Activated B cell treated with CpG ODN at 0.5 μM for 24 hours (primary cell): ENCODE data around the gene ANKRD13D. TPM values are rescaled to one million over a fixed set of nuclear protein-coding genes. Genes with fewer than 3 reads are reported as not detected.

Experiments used
- ATAC-seq: fragments of 200-7000 bp; cut with Tn5 transposase; one replicate; pipeline ENCODE4 v1.10.0; 2021; ENCODE audit warnings: low read depth, mild to moderate bottlenecking, moderate library complexity
- CTCF ChIA-PET: fragments of 350-600 bp; sonication (Branson Sonifier 250); formaldehyde crosslinking; loops from one replicate; lab custom pipeline; 2021; ENCODE audit warnings: antibody characterized with exemption; lab: Charles Lee
- POLR2A ChIA-PET: fragments of 350-600 bp; sonication (Branson Sonifier 250); formaldehyde crosslinking; loops from one replicate; lab custom pipeline; 2021; ENCODE audit warnings: antibody characterized with exemption; lab: Charles Lee
- DNase-seq: peaks from one replicate; pipeline ENCODE4 v3.0.0; 2022
- H3K27ac Mint-ChIP-seq: one replicate; pipeline ENCODE4 v1.8.0; 2020; ENCODE audit warnings: mixed read lengths
- H3K27me3 Mint-ChIP-seq: one replicate; pipeline ENCODE4 v1.8.0; 2021; ENCODE audit warnings: mixed read lengths
- H3K36me3 Mint-ChIP-seq: one replicate; pipeline ENCODE4 v1.8.0; 2021; ENCODE audit warnings: low read depth, mixed read lengths
- H3K4me1 Mint-ChIP-seq: one replicate; pipeline ENCODE4 v1.8.0; 2021; ENCODE audit warnings: mixed read lengths
- H3K4me3 Mint-ChIP-seq: one replicate; pipeline ENCODE4 v1.8.0; 2020; ENCODE audit warnings: mild to moderate bottlenecking, mixed read lengths
- H3K9me3 Mint-ChIP-seq: one replicate; pipeline ENCODE4 v1.8.0; 2020; ENCODE audit warnings: mixed read lengths
- CTCF ChIP-seq: fragments of 200-600 bp; IDR thresholded peaks from one replicate; pipeline ENCODE4 v1.8.0; 2022; ENCODE audit warnings: antibody characterized with exemption, mild to moderate bottlenecking
- intact Hi-C: fragments of 100-400 bp; cut with micrococcal nuclease; formaldehyde crosslinking; loops from one replicate; pipeline ENCODE4 v1.15.1; 2024
- total RNA-seq: library from RNA; stranded (reverse); gene quantifications from 2 replicates; pipeline ENCODE4 v1.2.3, GENCODE V29; 2022

ANKRD13D gene
- total RNA-seq, 1 donor from 2014 or later, result 116 TPM

GRCh38 chr11:67290801-67291200 is 1.7 kb downstream of the ANKRD13D start:
- H3K9me3 Mint-ChIP-seq, result no peaks in the 10 kb centered on the region
- ChIA-PET CTCF (interaction anchor here (1.3 kb wide), 1 partner anchor 27 kb away, joined by 4 read pairs; no protein-coding TSS in a partner anchor), POLR2A (interaction anchor here (0.9 to 4.5 kb wide), 5 partner anchors 12 to 62 kb away, joined by 3 to 51 read pairs (median 11); partner anchors contain the start of gene SSH3)
- no peak overlapping the region for H3K27ac Mint-ChIP-seq
- intact Hi-C loops, result no loop called here
- no peaks in the 10 kb centered on the region for H3K27me3 Mint-ChIP-seq
- DNase-seq, result no peak
- H3K4me1 Mint-ChIP-seq, result peaks cover 50% of the 10 kb centered on the region
- peaks cover 57% of the 10 kb centered on the region for H3K36me3 Mint-ChIP-seq
- no peak overlapping the region for H3K4me3 Mint-ChIP-seq
- ATAC-seq, result no peak
- no peak for TF ChIP-seq CTCF

- TF ChIP-seq CTCF, result no peak
- Mint-ChIP-seq H3K36me3 (peaks cover 60% of the 10 kb centered on the region), H3K4me1 (peaks cover 43% of the 10 kb centered on the region), H3K27ac (no peak overlapping the region), H3K9me3 (peaks cover 5% of the 10 kb centered on the region), H3K27me3 (no peaks in the 10 kb centered on the region), H3K4me3 (no peak overlapping the region)
- ATAC-seq (no peak), DNase-seq (no peak)
- ChIA-PET POLR2A (interaction anchor here (0.6 to 4.5 kb wide), 9 partner anchors 11 to 522 kb away, joined by 3 to 51 read pairs (median 4); partner anchors contain the start of gene SSH3), CTCF (interaction anchor here (1.3 kb wide), 1 partner anchor 26 kb away, joined by 4 read pairs; no protein-coding TSS in a partner anchor)
- intact Hi-C loops, result no loop called here
Measured at GRCh38 chr11:67291481-67292381, 2.6 kb downstream of the ANKRD13D start.

- H3K36me3 Mint-ChIP-seq, result peaks cover 55% of the 10 kb centered on the region
- CTCF ChIA-PET, result interaction anchor here (1.5 kb wide), 1 partner anchor 25 kb away, joined by 4 read pairs; no protein-coding TSS in a partner anchor
- no peak for TF ChIP-seq CTCF
Measured at GRCh38 chr11:67292671-67293070, 3.6 kb downstream of the ANKRD13D start.

GRCh38 chr11:67293090-67293489 is 4.0 kb downstream of the ANKRD13D start:
- H3K36me3 Mint-ChIP-seq, result peaks cover 59% of the 10 kb centered on the region
- ATAC-seq, result no peak
- POLR2A ChIA-PET, result interaction anchor here (0.7 to 1.8 kb wide), 5 partner anchors 10 to 248 kb away, joined by 3 to 7 read pairs (median 4); partner anchors contain the start of gene SSH3

More at GRCh38 chr11:67292671-67293070, 3.6 kb downstream of the ANKRD13D start:
- Mint-ChIP-seq H3K4me3 (peak overlapping the region; percentile 50), H3K27me3 (no peaks in the 10 kb centered on the region), H3K27ac (no peak overlapping the region), H3K4me1 (peaks cover 33% of the 10 kb centered on the region), H3K9me3 (peaks cover 8% of the 10 kb centered on the region)
- intact Hi-C loops, result no loop called here
- DNase-seq, result no peak
- POLR2A ChIA-PET, result interaction anchor here (0.6 to 1.2 kb wide), 4 partner anchors 14 to 523 kb away, joined by 3 to 4 read pairs (median 4); no protein-coding TSS in a partner anchor
- ATAC-seq, result no peak

More at GRCh38 chr11:67293090-67293489, 4.0 kb downstream of the ANKRD13D start:
- CTCF ChIA-PET, result interaction anchor here (1.5 kb wide), 1 partner anchor 25 kb away, joined by 4 read pairs; no protein-coding TSS in a partner anchor
- TF ChIP-seq CTCF, result no peak
- H3K4me1 Mint-ChIP-seq, result peaks cover 29% of the 10 kb centered on the region
- no peak overlapping the region for H3K4me3 Mint-ChIP-seq
- H3K9me3 Mint-ChIP-seq, result peaks cover 8% of the 10 kb centered on the region
- no peak for DNase-seq
- intact Hi-C loops, result no loop called here
- H3K27ac Mint-ChIP-seq, result no peak overlapping the region
- no peaks in the 10 kb centered on the region for H3K27me3 Mint-ChIP-seq
